T-cell (primary cell): ENCODE measurements around the gene DNAJB9. TPM values are rescaled to one million over a fixed set of nuclear protein-coding genes. Genes with fewer than 3 reads are reported as not detected.

ENCODE experiments used
- ATAC-seq, 4 experiments: fragments of 200-7000 bp in 3 of 4; fragments of 150-1000 bp in 1 of 4; cut with Tn5 transposase; replicated peaks in 1 of 4; 1 replicate in 3 of 4; 2 replicates in 1 of 4; pipeline ENCODE4 v1.10.0; 2021; ENCODE audit warnings: moderate library complexity in 3 of 4, mild to moderate bottlenecking in 2 of 4, moderate number of reproducible peaks in 1 of 4
- CTCF ChIA-PET, 2 donors: fragments of 300-600 bp; sonication (Branson Sonifier 250); formaldehyde crosslinking; loops; one replicate each; lab custom pipeline; 2022; ENCODE audit warnings: antibody characterized with exemption in 2 of 2; lab: Charles Lee
- POLR2A ChIA-PET, 2 donors: fragments of 300-600 bp; sonication (Branson Sonifier 250); formaldehyde crosslinking; loops; one replicate each; lab custom pipeline; 2022; ENCODE audit warnings: antibody characterized with exemption in 2 of 2; lab: Charles Lee
- DNase-seq, 35 experiments: peaks; one replicate each; pipeline versions ENCODE4 v3.0.0 to v3.0.0-alpha.2; 2013 to 2023
- H3K27ac ChIP-seq: one replicate; pipeline ENCODE4 v1.5.1; 2013; ENCODE audit warnings: low read length
- H3K27me3 ChIP-seq, 2 experiments: replicated peaks in 1 of 2; 1 replicate in 1 of 2; 2 replicates in 1 of 2; pipeline versions ENCODE4 v1.6.1 to v1.7.0; 2013; ENCODE audit warnings: low read length in 1 of 2, mixed read lengths in 1 of 2; ENCODE audit not compliant: control insufficient read depth in 2 of 2, insufficient read depth in 2 of 2; ENCODE audit errors: extremely low read depth in 1 of 2
- H3K36me3 ChIP-seq, 2 donors: 1 replicate in 1 of 2; 2 replicates in 1 of 2; pipeline versions ENCODE4 v1.6.1 to v1.7.0; 2013; ENCODE audit warnings: low read length in 1 of 2; ENCODE audit not compliant: control insufficient read depth in 2 of 2, insufficient read depth in 1 of 2; ENCODE audit errors: extremely low read depth in 1 of 2
- H3K4me1 ChIP-seq, 2 experiments: 1 replicate in 1 of 2; 2 replicates in 1 of 2; pipeline versions ENCODE4 v1.6.1 to v1.7.0; 2013; ENCODE audit warnings: low read length in 2 of 2, mixed read lengths in 1 of 2; ENCODE audit not compliant: insufficient read depth in 2 of 2, control insufficient read depth in 1 of 2; ENCODE audit errors: extremely low read depth in 1 of 2
- H3K4me3 ChIP-seq, 2 donors: 1 replicate in 1 of 2; 2 replicates in 1 of 2; pipeline versions ENCODE4 v1.5.1 to v1.7.0; 2013; ENCODE audit warnings: mild to moderate bottlenecking in 2 of 2, low read length in 1 of 2, moderate library complexity in 1 of 2; ENCODE audit not compliant: control insufficient read depth in 1 of 2; ENCODE audit errors: extremely low read depth in 1 of 2
- H3K9me3 ChIP-seq: 2 replicates; pipeline ENCODE4 v1.7.0; 2013
- H3K27ac Mint-ChIP-seq, 2 donors: one replicate each; pipeline ENCODE4 v1.8.0; 2020 to 2021; ENCODE audit warnings: mild to moderate bottlenecking in 2 of 2, mixed read lengths in 2 of 2
- H3K27me3 Mint-ChIP-seq, 2 donors: one replicate each; pipeline ENCODE4 v1.8.0; 2021 to 2022; ENCODE audit warnings: mixed read lengths in 2 of 2
- H3K36me3 Mint-ChIP-seq: one replicate; pipeline ENCODE4 v1.8.0; 2021; ENCODE audit warnings: mixed read lengths
- H3K4me1 Mint-ChIP-seq, 3 donors: one replicate each; pipeline ENCODE4 v1.8.0; 2020 to 2022; ENCODE audit warnings: mixed read lengths in 3 of 3, mild to moderate bottlenecking in 1 of 3
- H3K4me3 Mint-ChIP-seq, 3 donors: one replicate each; pipeline ENCODE4 v1.8.0; 2020 to 2022; ENCODE audit warnings: mild to moderate bottlenecking in 3 of 3, mixed read lengths in 3 of 3, moderate library complexity in 3 of 3
- H3K9me3 Mint-ChIP-seq, 3 donors: one replicate each; pipeline ENCODE4 v1.8.0; 2020 to 2022; ENCODE audit warnings: mixed read lengths in 3 of 3
- WGBS: methylation state at CpG from one replicate; pipeline ENCODE4 v1.1.5; 2013; ENCODE audit warnings: missing lambda C conversion rate; ENCODE audit not compliant: insufficient coverage; 5-methylcytosine and 5-hydroxymethylcytosine counted together
- total RNA-seq, 35 experiments: library from RNA in 6 of 35; stranded (reverse) in 6 of 35; fragments of 120-200 nt in 1 of 35; gene quantifications; one replicate each; pipeline versions ENCODE4 v1.2.1 to v1.2.4 and lab custom pipeline; 2013 to 2026

The DNAJB9 gene
- total RNA-seq, 5 donors from 2014 or later (not counting 1 experiment from before 2014, with no cell fraction given): 20.5 to 60.8 (median 27.9) TPM

GRCh38 chr7:108584211-108584610 is 14.5 kb downstream of the DNAJB9 start:
- Histone ChIP-seq H3K27ac (no peak overlapping the region), H3K4me1 (no peaks in the 10 kb centered on the region), H3K9me3 (no peaks in the 10 kb centered on the region), H3K4me3 (no peak overlapping the region), H3K36me3 (peaks cover 0 to 9% of the 10 kb centered on the region in 2 donors), H3K27me3 (no peaks in the 10 kb centered on the region)
- Mint-ChIP-seq H3K27ac (no peak overlapping the region), H3K27me3 (no peaks in the 10 kb centered on the region), H3K4me1 (no peaks in the 10 kb centered on the region), H3K4me3 (no peak overlapping the region), H3K36me3 (peaks cover 9% of the 10 kb centered on the region), H3K9me3 (no peaks in the 10 kb centered on the region)
- DNase-seq (no peak), ATAC-seq (no peak)
- CTCF ChIA-PET: no interaction called here
- POLR2A ChIA-PET: no interaction called here
- WGBS: no CpG with 5 or more reads among the region's 1 CpG

GRCh38 chr7:108585843-108586242 is 16.2 kb downstream of the DNAJB9 start:
- Histone ChIP-seq H3K27ac (no peak overlapping the region), H3K4me1 (no peaks in the 10 kb centered on the region), H3K27me3 (no peaks in the 10 kb centered on the region), H3K36me3 (no peaks in the 10 kb centered on the region), H3K4me3 (no peak overlapping the region), H3K9me3 (no peaks in the 10 kb centered on the region)
- Mint-ChIP-seq H3K27ac (no peak overlapping the region), H3K9me3 (no peaks in the 10 kb centered on the region), H3K4me1 (no peaks in the 10 kb centered on the region), H3K27me3 (peaks cover 0 to 5% of the 10 kb centered on the region in 2 donors), H3K36me3 (no peaks in the 10 kb centered on the region), H3K4me3 (no peak overlapping the region)
- ChIA-PET CTCF (no interaction called here), POLR2A (no interaction called here)
- DNase-seq (no peak), ATAC-seq (no peak)
- 91% methylated on average over 1 of the region's 2 CpGs for WGBS

- Histone ChIP-seq H3K27ac (no peak overlapping the region), H3K27me3 (no peaks in the 10 kb centered on the region), H3K4me3 (no peak overlapping the region), H3K9me3 (no peaks in the 10 kb centered on the region), H3K4me1 (no peaks in the 10 kb centered on the region), H3K36me3 (no peaks in the 10 kb centered on the region)
- DNase-seq: no peak
- ChIA-PET POLR2A (interaction anchor here in 1 of 2 donors (0.6 kb wide), 1 partner anchor 109 kb away, joined by 3 read pairs; no protein-coding TSS in a partner anchor), CTCF (no interaction called here)
- H3K4me3 Mint-ChIP-seq: no peak overlapping the region
- peaks cover 0 to 6% of the 10 kb centered on the region in 2 donors for H3K27me3 Mint-ChIP-seq
- no peak for ATAC-seq
- H3K4me1 Mint-ChIP-seq: no peaks in the 10 kb centered on the region
- 50% methylated on average over 1 of the region's 3 CpGs for WGBS
- H3K27ac Mint-ChIP-seq: no peak overlapping the region
- H3K9me3 Mint-ChIP-seq: no peaks in the 10 kb centered on the region
- no peaks in the 10 kb centered on the region for H3K36me3 Mint-ChIP-seq
Measured at GRCh38 chr7:108586274-108586710, 16.6 kb downstream of the DNAJB9 start.

GRCh38 chr7:108589199-108589598 is 19.5 kb downstream of the DNAJB9 start:
- ChIA-PET CTCF (no interaction called here), POLR2A (no interaction called here)
- Mint-ChIP-seq H3K27me3 (peaks cover 0 to 6% of the 10 kb centered on the region in 2 donors), H3K4me3 (no peak overlapping the region), H3K9me3 (no peaks in the 10 kb centered on the region), H3K27ac (no peak overlapping the region), H3K36me3 (no peaks in the 10 kb centered on the region), H3K4me1 (no peaks in the 10 kb centered on the region)
- DNase-seq: no peak
- Histone ChIP-seq H3K4me1 (no peaks in the 10 kb centered on the region), H3K9me3 (no peaks in the 10 kb centered on the region), H3K36me3 (no peaks in the 10 kb centered on the region), H3K27ac (no peak overlapping the region), H3K4me3 (no peak overlapping the region), H3K27me3 (no peaks in the 10 kb centered on the region)
- ATAC-seq: no peak

- WGBS: no CpG with 5 or more reads among the region's 1 CpG
- ChIA-PET CTCF (no interaction called here), POLR2A (no interaction called here)
- Histone ChIP-seq H3K27me3 (no peaks in the 10 kb centered on the region), H3K4me1 (no peaks in the 10 kb centered on the region), H3K4me3 (no peak overlapping the region), H3K9me3 (no peaks in the 10 kb centered on the region), H3K36me3 (no peaks in the 10 kb centered on the region), H3K27ac (no peak overlapping the region)
- no peak overlapping the region for H3K4me3 Mint-ChIP-seq
- no peaks in the 10 kb centered on the region for H3K9me3 Mint-ChIP-seq
- H3K36me3 Mint-ChIP-seq: no peaks in the 10 kb centered on the region
- no peak for ATAC-seq
- no peak for DNase-seq
- H3K4me1 Mint-ChIP-seq: no peaks in the 10 kb centered on the region
- H3K27me3 Mint-ChIP-seq: peaks cover 0 to 6% of the 10 kb centered on the region in 2 donors
- H3K27ac Mint-ChIP-seq: no peak overlapping the region
Measured at GRCh38 chr7:108589874-108590273, 20.2 kb downstream of the DNAJB9 start.

- no peak overlapping the region for H3K27ac ChIP-seq
- Mint-ChIP-seq H3K27me3 (peaks cover 0 to 6% of the 10 kb centered on the region in 2 donors), H3K27ac (no peak overlapping the region), H3K9me3 (no peaks in the 10 kb centered on the region), H3K4me1 (no peaks in the 10 kb centered on the region), H3K4me3 (no peak overlapping the region), H3K36me3 (no peaks in the 10 kb centered on the region)
- DNase-seq (no peak), ATAC-seq (no peak)
- H3K9me3 ChIP-seq: no peaks in the 10 kb centered on the region
- WGBS: 71% methylated on average over 2 of the region's 2 CpGs
- H3K27me3 ChIP-seq: no peaks in the 10 kb centered on the region
- POLR2A ChIA-PET: no interaction called here
- no peaks in the 10 kb centered on the region for H3K4me1 ChIP-seq
- no peaks in the 10 kb centered on the region for H3K36me3 ChIP-seq
- CTCF ChIA-PET: no interaction called here
- H3K4me3 ChIP-seq: no peak overlapping the region
Measured at GRCh38 chr7:108590606-108591005, 20.9 kb downstream of the DNAJB9 start.
